AG10803 (cell line): ENCODE data around the gene MITF.

ENCODE experiments used
- DNase-seq: peaks from one replicate; pipeline ENCODE4 v3.0.0; 2010; ENCODE audit warnings: low read depth
- H3K4me3 ChIP-seq: 2 replicates; pipeline ENCODE4 v1.5.1; 2011; ENCODE audit warnings: mild to moderate bottlenecking, low read length, control low read depth
- CTCF ChIP-seq: conservative IDR thresholded peaks from 2 replicates; pipeline ENCODE4 v1.5.1; 2011; ENCODE audit warnings: mild to moderate bottlenecking, low read length, control low read depth, inconsistent platforms

MITF gene

DNA sequence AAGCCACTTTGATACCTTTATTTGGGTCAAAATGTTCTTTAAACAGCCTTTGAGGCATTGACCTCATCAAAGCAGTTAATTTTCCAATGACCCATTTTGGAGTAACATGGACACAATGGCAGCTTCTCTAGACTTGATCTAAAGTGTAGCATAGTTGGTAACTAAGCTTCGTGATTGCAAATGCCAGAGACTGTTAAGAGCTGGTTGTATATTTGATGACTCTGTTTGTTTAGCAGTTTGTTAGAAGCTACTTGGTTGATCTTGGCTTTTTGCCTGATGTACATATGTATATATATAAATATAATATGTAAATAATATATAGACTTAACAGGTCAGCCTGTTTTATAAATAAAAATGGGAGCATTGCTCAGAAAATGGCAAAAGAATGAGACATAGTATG lies 68.4 kb downstream of the MITF start:
- TF ChIP-seq CTCF: no peak
- DNase-seq: no peak

GRCh38 chr3:69809076-69809835 lies 70.0 kb downstream of the MITF start:
- no peak overlapping the region for H3K4me3 ChIP-seq
- TF ChIP-seq CTCF: no peak
- DNase-seq: no peak

More for the DNA sequence above, 68.4 kb downstream of the MITF start:
- no peak overlapping the region for H3K4me3 ChIP-seq

DNA sequence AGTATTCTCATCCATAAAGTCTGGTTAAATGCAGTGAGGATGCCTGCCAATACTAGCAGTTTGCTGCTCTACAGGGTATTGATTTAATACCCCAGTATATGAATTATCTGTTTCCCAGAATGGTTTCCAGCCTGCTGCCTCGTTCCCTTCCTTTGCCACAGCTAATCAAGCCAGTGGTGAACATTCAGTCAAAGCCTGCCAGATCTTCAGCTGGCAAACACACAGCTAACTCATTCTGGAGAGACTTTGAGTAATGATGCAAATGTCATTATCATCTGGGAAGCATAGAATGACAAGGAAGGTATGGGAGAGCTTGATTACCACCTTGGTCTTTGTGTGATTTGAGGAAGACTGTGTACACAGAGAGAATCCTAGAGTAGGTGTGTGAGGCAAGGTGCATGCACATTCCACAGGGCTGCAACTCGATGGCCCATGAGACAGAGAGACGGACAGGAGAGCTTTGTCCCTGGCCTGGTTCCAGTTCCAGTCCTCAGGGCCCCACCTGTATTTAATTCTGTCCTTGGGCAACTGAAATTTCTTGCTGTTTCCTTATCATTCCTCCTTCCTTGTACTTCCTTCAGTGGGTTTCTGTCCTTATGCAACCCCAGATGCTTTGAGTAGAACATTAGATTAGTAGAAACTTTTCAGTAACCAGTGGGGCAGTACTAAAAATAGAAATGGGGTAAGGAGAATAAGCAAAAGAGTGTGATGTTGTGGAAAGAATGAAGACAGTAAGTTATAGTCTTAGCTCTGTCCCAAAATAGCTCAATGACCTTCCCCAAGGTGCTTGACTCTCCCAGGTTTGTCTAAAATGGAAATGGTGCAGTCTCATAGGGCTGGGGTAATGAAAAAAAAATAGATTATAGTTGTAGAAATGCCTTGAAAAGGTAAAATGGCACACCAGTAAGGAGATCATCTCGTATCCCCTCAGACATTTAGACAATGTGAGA lies 72.5 kb downstream of the MITF start:
- TF ChIP-seq CTCF: no peak
- DNase-seq: no peak
- H3K4me3 ChIP-seq: no peak overlapping the region

DNA sequence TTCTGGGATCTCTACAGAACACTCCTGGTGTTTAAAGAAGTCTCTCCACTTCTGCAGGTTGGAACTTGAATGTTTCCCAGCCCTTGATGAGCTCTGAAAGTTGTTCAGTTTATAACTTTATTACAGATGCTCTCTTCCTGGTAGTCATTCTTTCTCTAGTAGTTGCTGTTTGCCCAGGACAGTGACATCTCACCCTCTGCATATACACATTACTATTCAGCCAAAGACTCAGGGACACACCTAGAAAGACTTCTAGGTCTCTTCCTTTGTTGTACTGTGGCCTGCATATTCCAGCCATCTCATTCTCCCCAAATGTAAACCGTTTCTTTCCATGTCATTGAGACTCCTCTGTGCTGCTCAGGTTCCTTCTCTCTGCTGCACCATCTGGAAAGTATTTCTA lies 76.7 kb downstream of the MITF start:
- no peak overlapping the region for H3K4me3 ChIP-seq
- no peak for DNase-seq
- no peak for TF ChIP-seq CTCF

DNA sequence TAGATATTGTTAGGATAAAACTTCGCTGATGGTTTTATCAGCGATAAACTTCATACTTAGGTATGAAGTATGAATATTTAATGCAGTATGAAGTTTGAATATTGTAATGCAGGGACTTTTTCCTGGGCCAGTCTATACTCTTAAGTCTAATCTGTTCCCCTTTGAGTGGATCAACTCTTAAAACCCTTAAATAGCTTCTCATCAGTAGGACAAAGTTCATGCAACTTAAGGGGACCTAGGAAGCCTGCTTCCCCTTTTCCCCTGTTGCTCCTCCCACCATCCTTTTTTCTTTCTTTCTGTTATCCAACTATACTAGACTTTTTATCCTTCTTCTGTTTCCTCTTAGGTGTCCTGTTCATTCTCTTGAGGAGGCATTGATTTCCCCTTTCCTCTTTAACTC lies 78.7 kb downstream of the MITF start:
- no peak for DNase-seq

DNA sequence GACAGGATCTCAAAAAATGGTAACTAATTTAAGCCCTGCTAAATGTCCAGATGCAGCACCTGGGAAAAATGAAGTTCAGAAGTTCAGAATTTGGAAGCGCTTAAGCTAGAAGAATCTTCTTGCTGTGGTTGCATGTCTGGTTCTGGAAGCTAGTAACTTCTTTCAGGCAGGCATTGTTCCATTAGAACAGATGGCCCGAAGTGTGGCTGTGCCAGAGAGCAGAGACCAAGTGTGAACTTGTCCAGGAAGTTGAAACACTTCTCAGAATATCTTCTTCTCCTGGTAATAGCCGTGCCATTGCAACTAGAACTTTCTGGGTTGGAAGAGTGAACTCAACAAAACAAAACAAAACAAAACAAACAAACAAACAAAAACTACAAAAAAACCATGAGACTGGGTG lies 80.0 kb downstream of the MITF start:
- H3K4me3 ChIP-seq: no peak overlapping the region
- TF ChIP-seq CTCF: no peak
- DNase-seq: peak; percentile 25

More for the DNA sequence above, 78.7 kb downstream of the MITF start:
- TF ChIP-seq CTCF: no peak
- no peak overlapping the region for H3K4me3 ChIP-seq
